ENCODE measurements around the gene MED6.

GRCh38 chr14:70567791-70568190, 32.7 kb downstream of the MED6 start:
- TF ChIP-seq POLR2A (IDR thresholded peaks at IDR 0.05) (no peak), CTCF (IDR thresholded peaks at IDR 0.05) (no peak), POLR2AphosphoS5 (IDR thresholded peaks at IDR 0.05) (no peak), EP300 (IDR thresholded peaks at IDR 0.05) (no peak)

Data from sigmoid colon (tissue), 4 donors.